Stomach (tissue), 4 donors: ENCODE results near the gene BTF3L4.

Source experiments
- POLR2A ChIP-seq, 4 donors: fragments of 450-650 bp; IDR thresholded peaks; one replicate each; pipeline ENCODE4 v1.6.1; 2016; ENCODE audit warnings: antibody characterized with exemption in 4 of 4, control low read depth in 2 of 4, mild to moderate bottlenecking in 1 of 4, moderate library complexity in 1 of 4
- POLR2AphosphoS5 ChIP-seq, 3 donors: sonication (generic); formaldehyde crosslinking; IDR thresholded peaks; one replicate each; pipeline ENCODE4 v1.6.1; 2016; ENCODE audit warnings: antibody characterized with exemption in 3 of 3
- TF ChIP-seq, protein P1 (sequence below), 7 experiments: fragments of 450-650 bp in 4 of 7; fragments of 200-600 bp in 3 of 7; sonication (generic) in 3 of 7; IDR thresholded peaks; one replicate each; pipeline ENCODE4 v1.5.1; 2016 to 2019; ENCODE audit warnings: antibody characterized with exemption in 7 of 7, control low read depth in 2 of 7, mild to moderate bottlenecking in 1 of 7

DNA sequence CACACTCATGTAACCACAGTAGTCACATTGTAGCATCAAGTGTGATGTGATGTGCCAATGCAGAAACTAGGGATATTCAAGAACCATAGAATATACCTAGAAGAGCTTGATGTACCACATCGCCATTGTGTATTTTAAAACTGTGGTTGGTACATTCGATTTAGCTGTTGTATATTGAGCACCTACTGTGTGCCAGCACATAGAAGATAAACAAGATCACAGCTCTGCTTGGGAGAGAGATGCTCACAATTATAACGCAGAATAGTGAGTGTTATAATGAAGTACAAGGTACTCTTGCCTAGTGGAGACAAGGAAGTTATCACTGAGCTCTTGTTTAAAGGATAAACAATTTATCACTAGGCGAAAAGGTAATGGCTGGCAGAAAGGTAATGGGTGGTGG is 4.7 kb downstream of the BTF3L4 start:
- TF ChIP-seq, protein P1, sequence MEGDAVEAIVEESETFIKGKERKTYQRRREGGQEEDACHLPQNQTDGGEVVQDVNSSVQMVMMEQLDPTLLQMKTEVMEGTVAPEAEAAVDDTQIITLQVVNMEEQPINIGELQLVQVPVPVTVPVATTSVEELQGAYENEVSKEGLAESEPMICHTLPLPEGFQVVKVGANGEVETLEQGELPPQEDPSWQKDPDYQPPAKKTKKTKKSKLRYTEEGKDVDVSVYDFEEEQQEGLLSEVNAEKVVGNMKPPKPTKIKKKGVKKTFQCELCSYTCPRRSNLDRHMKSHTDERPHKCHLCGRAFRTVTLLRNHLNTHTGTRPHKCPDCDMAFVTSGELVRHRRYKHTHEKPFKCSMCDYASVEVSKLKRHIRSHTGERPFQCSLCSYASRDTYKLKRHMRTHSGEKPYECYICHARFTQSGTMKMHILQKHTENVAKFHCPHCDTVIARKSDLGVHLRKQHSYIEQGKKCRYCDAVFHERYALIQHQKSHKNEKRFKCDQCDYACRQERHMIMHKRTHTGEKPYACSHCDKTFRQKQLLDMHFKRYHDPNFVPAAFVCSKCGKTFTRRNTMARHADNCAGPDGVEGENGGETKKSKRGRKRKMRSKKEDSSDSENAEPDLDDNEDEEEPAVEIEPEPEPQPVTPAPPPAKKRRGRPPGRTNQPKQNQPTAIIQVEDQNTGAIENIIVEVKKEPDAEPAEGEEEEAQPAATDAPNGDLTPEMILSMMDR (IDR thresholded peaks at IDR 0.05) = no peak
- TF ChIP-seq POLR2A (IDR thresholded peaks at IDR 0.05) = no peak
- TF ChIP-seq POLR2AphosphoS5 (IDR thresholded peaks at IDR 0.05) = no peak
